ENCODE data around the gene DEPDC4.

GRCh38 chr12:100225491-100225890, 41.4 kb downstream of the DEPDC4 start:
- TF ChIP-seq CTCF (conservative IDR thresholded peaks at IDR 0.05; ENCODE audit: low read depth, low read length) = no peak
- no peak for TF ChIP-seq USF2 (IDR thresholded peaks at IDR 0.05; ENCODE audit: low read depth, low read length)
- no peak for TF ChIP-seq BHLHE40 (IDR thresholded peaks at IDR 0.05; ENCODE audit: low read depth, low read length)
- no peak for TF ChIP-seq SMC3 (IDR thresholded peaks at IDR 0.05; ENCODE audit: low read depth, low read length)
- TF ChIP-seq POLR2A (IDR thresholded peaks at IDR 0.05; ENCODE audit: low read depth, low read length) = no peak
- no peak for TF ChIP-seq CHD1 (IDR thresholded peaks at IDR 0.05; ENCODE audit: low read depth, low read length)
- no peak for TF ChIP-seq RAD21 (IDR thresholded peaks at IDR 0.05; ENCODE audit: low read length)
- TF ChIP-seq ELK1 (IDR thresholded peaks at IDR 0.05; ENCODE audit: borderline replicate concordance, low read depth, low read length) = no peak

Data from IMR-90 (cell line).